Heart left ventricle (tissue), 13 donors: ENCODE data around the gene FGD4.

Source experiments
- POLR2A ChIP-seq, 2 donors: fragments of 450-650 bp; IDR thresholded peaks; one replicate each; pipeline ENCODE4 v1.6.1; 2017; ENCODE audit warnings: antibody characterized with exemption in 2 of 2, mild to moderate bottlenecking in 2 of 2, moderate library complexity in 2 of 2
- TF ChIP-seq, protein P1 (sequence below), 12 donors: fragments of 200-600 bp; sonication (generic) in 4 of 12; IDR thresholded peaks; one replicate each; pipeline versions ENCODE4 v1.5.0 to v1.8.0; 2018 to 2022; ENCODE audit warnings: antibody characterized with exemption in 12 of 12, mild to moderate bottlenecking in 5 of 12
- donor health status: ischemic (EF 13 %, LVEDD 7.1; RV severe dilation, severe dysfunction).
- donor health status: DM: no; HTN: yes; CAD: no.
- donor health status: DM: no; HTN: no; CAD: no.
- donor health status: ischemic (EF 25% LVEDD 6.9; RV normal size, moderate dysfunction).
- donor health status: ischemic (EF 25% LVEDD 5.7; RV mildly dilated, moderate dysfunction).
- donor health status: ischemic (EF 35%, LVEDD 5.7; RV mildly dilated, moderate dysfunction).
- donor health status: nonischemic (EF 11% LVEDD 7.7; RV severe dilation, severe dysfunction).
- donor health status: DM: yes; HTN: yes; CAD: no.
- donor health status: PGD.
- donor health status: ischemic (EF 29% LVEDD 5.4; RV normal size, mild dysfunction).
- donor health status: nonischemic (EF 23%, LVEDD 6.1; RV moderate dilation, normal function).

GRCh38 chr12:32402946-32403345 is 3.6 kb downstream of the FGD4 start:
- TF ChIP-seq, protein P1, sequence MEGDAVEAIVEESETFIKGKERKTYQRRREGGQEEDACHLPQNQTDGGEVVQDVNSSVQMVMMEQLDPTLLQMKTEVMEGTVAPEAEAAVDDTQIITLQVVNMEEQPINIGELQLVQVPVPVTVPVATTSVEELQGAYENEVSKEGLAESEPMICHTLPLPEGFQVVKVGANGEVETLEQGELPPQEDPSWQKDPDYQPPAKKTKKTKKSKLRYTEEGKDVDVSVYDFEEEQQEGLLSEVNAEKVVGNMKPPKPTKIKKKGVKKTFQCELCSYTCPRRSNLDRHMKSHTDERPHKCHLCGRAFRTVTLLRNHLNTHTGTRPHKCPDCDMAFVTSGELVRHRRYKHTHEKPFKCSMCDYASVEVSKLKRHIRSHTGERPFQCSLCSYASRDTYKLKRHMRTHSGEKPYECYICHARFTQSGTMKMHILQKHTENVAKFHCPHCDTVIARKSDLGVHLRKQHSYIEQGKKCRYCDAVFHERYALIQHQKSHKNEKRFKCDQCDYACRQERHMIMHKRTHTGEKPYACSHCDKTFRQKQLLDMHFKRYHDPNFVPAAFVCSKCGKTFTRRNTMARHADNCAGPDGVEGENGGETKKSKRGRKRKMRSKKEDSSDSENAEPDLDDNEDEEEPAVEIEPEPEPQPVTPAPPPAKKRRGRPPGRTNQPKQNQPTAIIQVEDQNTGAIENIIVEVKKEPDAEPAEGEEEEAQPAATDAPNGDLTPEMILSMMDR (IDR thresholded peaks at IDR 0.05), result no peak
- TF ChIP-seq POLR2A (IDR thresholded peaks at IDR 0.05), result no peak
